ENCODE measurements around the gene INSYN2B. TPM values are rescaled to one million over a fixed set of nuclear protein-coding genes. Genes with fewer than 3 reads are reported as not detected.

The INSYN2B gene
- total RNA-seq, 1 donor from 2014 or later: 0.26 TPM

DNA sequence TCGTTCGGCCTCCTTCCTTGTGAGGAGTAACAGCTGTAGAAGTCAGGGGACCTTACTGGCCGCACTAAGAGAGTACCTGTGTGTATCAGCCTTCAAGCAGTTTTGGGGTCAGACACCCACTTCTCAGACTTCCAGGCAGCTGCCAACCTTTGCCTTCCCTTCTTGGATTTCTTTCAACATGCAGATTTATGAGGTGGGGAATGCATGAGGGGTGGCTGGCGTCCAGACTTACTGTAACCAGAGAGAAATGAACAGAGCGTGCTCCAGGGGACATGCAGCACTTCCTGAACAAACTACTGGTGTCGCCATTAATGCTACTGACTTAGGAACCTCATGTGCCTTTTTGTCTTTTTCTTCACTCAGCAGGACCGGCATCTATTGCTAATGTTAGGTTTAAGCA, 46.7 kb downstream of the INSYN2B start:
- Histone ChIP-seq H3K9me3 (ENCODE audit: low read depth) (no peaks in the 10 kb centered on the region), H3K4me1 (no peaks in the 10 kb centered on the region), H3K79me2 (ENCODE audit: low read depth) (no peaks in the 10 kb centered on the region), H4K20me1 (ENCODE audit: low read depth) (no peaks in the 10 kb centered on the region), H3K36me3 (no peaks in the 10 kb centered on the region), H3F3A (ENCODE audit: low read depth) (no peaks in the 10 kb centered on the region), H2AFZ (replicated peaks) (no peak overlapping the region), H3K4me2 (no peak overlapping the region), H3K27me3 (no peaks in the 10 kb centered on the region), H3K27ac (no peak overlapping the region), H3K4me3 (no peak overlapping the region), H3K9ac (no peak overlapping the region)
- no peaks in the 10 kb centered on the region for H3K9me3 Mint-ChIP-seq
- H3K36me3 Mint-ChIP-seq: no peaks in the 10 kb centered on the region
- H3K27ac Mint-ChIP-seq: no peak overlapping the region
- no peak for DNase-seq (ENCODE audit: low spot score)
- TF ChIP-seq EZH2phosphoT487 (IDR thresholded peaks at IDR 0.05): no peak
- TF ChIP-seq, protein P1, sequence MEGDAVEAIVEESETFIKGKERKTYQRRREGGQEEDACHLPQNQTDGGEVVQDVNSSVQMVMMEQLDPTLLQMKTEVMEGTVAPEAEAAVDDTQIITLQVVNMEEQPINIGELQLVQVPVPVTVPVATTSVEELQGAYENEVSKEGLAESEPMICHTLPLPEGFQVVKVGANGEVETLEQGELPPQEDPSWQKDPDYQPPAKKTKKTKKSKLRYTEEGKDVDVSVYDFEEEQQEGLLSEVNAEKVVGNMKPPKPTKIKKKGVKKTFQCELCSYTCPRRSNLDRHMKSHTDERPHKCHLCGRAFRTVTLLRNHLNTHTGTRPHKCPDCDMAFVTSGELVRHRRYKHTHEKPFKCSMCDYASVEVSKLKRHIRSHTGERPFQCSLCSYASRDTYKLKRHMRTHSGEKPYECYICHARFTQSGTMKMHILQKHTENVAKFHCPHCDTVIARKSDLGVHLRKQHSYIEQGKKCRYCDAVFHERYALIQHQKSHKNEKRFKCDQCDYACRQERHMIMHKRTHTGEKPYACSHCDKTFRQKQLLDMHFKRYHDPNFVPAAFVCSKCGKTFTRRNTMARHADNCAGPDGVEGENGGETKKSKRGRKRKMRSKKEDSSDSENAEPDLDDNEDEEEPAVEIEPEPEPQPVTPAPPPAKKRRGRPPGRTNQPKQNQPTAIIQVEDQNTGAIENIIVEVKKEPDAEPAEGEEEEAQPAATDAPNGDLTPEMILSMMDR (IDR thresholded peaks at IDR 0.05): no peak
- TF ChIP-seq EZH2 (IDR thresholded peaks at IDR 0.05): no peak
- no peak overlapping the region for H3K4me3 Mint-ChIP-seq
- no peaks in the 10 kb centered on the region for H3K27me3 Mint-ChIP-seq (ENCODE audit: insufficient read depth, low read depth)
- H3K4me1 Mint-ChIP-seq: no peaks in the 10 kb centered on the region

DNA sequence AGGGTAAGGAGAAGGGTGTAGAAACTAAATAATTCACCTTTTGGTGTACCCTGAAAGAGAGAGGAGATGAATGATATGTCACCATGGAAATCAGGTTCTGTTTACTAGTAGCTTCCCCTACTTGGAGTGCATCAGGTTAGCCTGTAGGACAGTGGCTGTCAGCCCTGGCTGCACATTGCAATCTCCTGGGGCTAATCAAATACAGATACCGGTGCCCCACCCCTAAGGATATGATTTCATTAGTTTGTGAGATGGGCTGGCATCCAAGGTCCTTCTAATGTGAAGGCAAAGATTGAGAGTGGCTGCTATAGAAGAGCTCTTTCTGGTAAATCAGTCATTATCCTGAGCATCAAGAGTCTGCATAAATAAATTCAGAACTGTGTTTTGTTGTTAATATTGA, 47.2 kb downstream of the INSYN2B start:
- H3K36me3 ChIP-seq: no peaks in the 10 kb centered on the region
- no peaks in the 10 kb centered on the region for H3K4me1 Mint-ChIP-seq
- no peaks in the 10 kb centered on the region for H3K9me3 ChIP-seq (ENCODE audit: low read depth)
- H2AFZ ChIP-seq (replicated peaks): no peak overlapping the region
- H3F3A ChIP-seq (ENCODE audit: low read depth): no peaks in the 10 kb centered on the region
- no peaks in the 10 kb centered on the region for H3K4me1 ChIP-seq
- no peaks in the 10 kb centered on the region for H3K27me3 Mint-ChIP-seq (ENCODE audit: insufficient read depth, low read depth)
- H3K27ac ChIP-seq: no peak overlapping the region
- no peaks in the 10 kb centered on the region for H3K27me3 ChIP-seq
- TF ChIP-seq EZH2 (IDR thresholded peaks at IDR 0.05) (no peak), EZH2phosphoT487 (IDR thresholded peaks at IDR 0.05) (no peak)
- TF ChIP-seq, protein P1 (IDR thresholded peaks at IDR 0.05): no peak
- no peaks in the 10 kb centered on the region for H4K20me1 ChIP-seq (ENCODE audit: low read depth)
- no peak overlapping the region for H3K4me3 Mint-ChIP-seq
- no peak overlapping the region for H3K4me2 ChIP-seq
- H3K9ac ChIP-seq: no peak overlapping the region
- H3K27ac Mint-ChIP-seq: no peak overlapping the region
- no peaks in the 10 kb centered on the region for H3K36me3 Mint-ChIP-seq
- H3K4me3 ChIP-seq: no peak overlapping the region
- no peaks in the 10 kb centered on the region for H3K79me2 ChIP-seq (ENCODE audit: low read depth)
- H3K9me3 Mint-ChIP-seq: no peaks in the 10 kb centered on the region
- no peak for DNase-seq (ENCODE audit: low spot score)

DNA sequence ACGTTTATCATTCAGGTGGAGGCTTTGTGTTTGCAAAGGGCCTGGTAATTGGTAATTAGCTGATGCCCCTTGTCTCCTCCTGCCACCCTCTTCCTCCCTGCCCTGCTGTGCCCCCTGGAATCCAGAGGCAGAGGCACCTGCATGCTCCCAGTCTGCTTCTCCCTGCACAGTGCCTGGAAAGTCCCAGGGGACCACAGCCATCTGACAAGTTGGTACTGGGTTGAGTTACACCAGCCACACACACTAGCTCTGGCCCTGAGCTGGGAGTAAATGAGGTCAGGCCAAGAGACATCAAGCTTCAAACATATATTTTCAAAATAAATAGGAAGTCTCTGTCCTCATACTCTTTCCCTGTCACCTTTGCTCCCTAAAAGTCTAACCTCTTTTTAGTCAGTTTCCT, 56.3 kb downstream of the INSYN2B start:
- peaks cover 4% of the 10 kb centered on the region for H3K27me3 Mint-ChIP-seq (ENCODE audit: insufficient read depth, low read depth)
- H2AFZ ChIP-seq (replicated peaks): no peak overlapping the region
- H3K36me3 Mint-ChIP-seq: no peaks in the 10 kb centered on the region
- H3K4me1 Mint-ChIP-seq: no peaks in the 10 kb centered on the region
- no peak overlapping the region for H3K27ac Mint-ChIP-seq
- no peaks in the 10 kb centered on the region for H3K36me3 ChIP-seq
- no peak overlapping the region for H3K4me3 ChIP-seq
- peaks cover 11% of the 10 kb centered on the region for H3K4me1 ChIP-seq
- H3K27ac ChIP-seq: no peak overlapping the region
- no peak for TF ChIP-seq EZH2 (IDR thresholded peaks at IDR 0.05)
- no peak for TF ChIP-seq EZH2phosphoT487 (IDR thresholded peaks at IDR 0.05)
- TF ChIP-seq, protein P1 (IDR thresholded peaks at IDR 0.05): no peak
- H3K9me3 Mint-ChIP-seq: no peaks in the 10 kb centered on the region
- DNase-seq (ENCODE audit: low spot score): no peak
- H3K4me2 ChIP-seq: no peak overlapping the region
- H3K4me3 Mint-ChIP-seq: no peak overlapping the region
- no peaks in the 10 kb centered on the region for H3F3A ChIP-seq (ENCODE audit: low read depth)
- no peaks in the 10 kb centered on the region for H3K79me2 ChIP-seq (ENCODE audit: low read depth)
- H3K9ac ChIP-seq: no peak overlapping the region
- no peaks in the 10 kb centered on the region for H4K20me1 ChIP-seq (ENCODE audit: low read depth)
- no peaks in the 10 kb centered on the region for H3K9me3 ChIP-seq (ENCODE audit: low read depth)
- H3K27me3 ChIP-seq: no peaks in the 10 kb centered on the region

All from neural progenitor cell (in vitro differentiated cells).